H9 (cell line): ENCODE results near the gene RASGRF2. TPM values are rescaled to one million over a fixed set of nuclear protein-coding genes. Genes with fewer than 3 reads are reported as not detected.

Experiments
- DNase-seq: peaks from one replicate; pipeline ENCODE4 v3.0.0-alpha.2; 2017
- H2AFZ ChIP-seq: one replicate; pipeline ENCODE4 v1.6.1; 2013; ENCODE audit warnings: mild to moderate bottlenecking, low read length, control low read depth, moderate library complexity
- H2AK5ac ChIP-seq: 2 replicates; pipeline ENCODE4 v1.6.1; 2013; ENCODE audit warnings: low read length, control low read depth, mixed read lengths; ENCODE audit not compliant: insufficient read length
- H2BK120ac ChIP-seq: one replicate; pipeline ENCODE4 v1.6.1; 2013; ENCODE audit warnings: low read depth, mild to moderate bottlenecking, low read length, control low read depth, inconsistent platforms; ENCODE audit not compliant: poor library complexity, severe bottlenecking
- H2BK12ac ChIP-seq: 2 replicates; pipeline ENCODE4 v1.6.1; 2013; ENCODE audit warnings: low read length, control low read depth, mixed read lengths, low read depth; ENCODE audit not compliant: insufficient read length
- H2BK15ac ChIP-seq: 2 replicates; pipeline ENCODE4 v1.6.1; 2013; ENCODE audit warnings: low read depth, low read length, control low read depth
- H2BK20ac ChIP-seq: one replicate; pipeline ENCODE4 v1.6.1; 2013; ENCODE audit warnings: low read depth, mild to moderate bottlenecking, low read length, control low read depth, inconsistent platforms; ENCODE audit not compliant: poor library complexity, severe bottlenecking
- H2BK5ac ChIP-seq: 2 replicates; pipeline ENCODE4 v1.6.1; 2013; ENCODE audit warnings: low read length, control low read depth, mixed read lengths; ENCODE audit not compliant: insufficient read length
- H3K14ac ChIP-seq: 2 replicates; pipeline ENCODE4 v1.6.1; 2013; ENCODE audit warnings: low read length, control low read depth; ENCODE audit not compliant: insufficient read depth
- H3K18ac ChIP-seq: 2 replicates; pipeline ENCODE4 v1.6.1; 2013; ENCODE audit warnings: low read depth, mild to moderate bottlenecking, mixed read lengths, low read length, control low read depth; ENCODE audit not compliant: insufficient read length
- H3K23ac ChIP-seq: 2 replicates; pipeline ENCODE4 v1.6.1; 2013; ENCODE audit warnings: low read length, control low read depth, mixed read lengths, low read depth; ENCODE audit not compliant: insufficient read length
- H3K23me2 ChIP-seq: 2 replicates; pipeline ENCODE4 v1.6.1; 2013; ENCODE audit warnings: low read depth, mild to moderate bottlenecking, mixed read lengths, low read length, control low read depth; ENCODE audit not compliant: insufficient read length, poor library complexity, severe bottlenecking
- H3K27ac ChIP-seq: 2 replicates; pipeline ENCODE4 v1.5.1; 2013; ENCODE audit warnings: low read length, control low read depth, mixed read lengths, low read depth; ENCODE audit not compliant: insufficient read length
- H3K27me3 ChIP-seq: 2 replicates; pipeline ENCODE4 v1.6.1; 2013; ENCODE audit warnings: low read length, control low read depth, inconsistent platforms; ENCODE audit not compliant: insufficient read depth
- H3K4ac ChIP-seq: 2 replicates; pipeline ENCODE4 v1.6.1; 2013; ENCODE audit warnings: low read depth, mild to moderate bottlenecking, control low read depth, inconsistent platforms, low read length, moderate library complexity
- H3K4me1 ChIP-seq: 2 replicates; pipeline ENCODE4 v1.6.1; 2013; ENCODE audit warnings: low read length, control low read depth, inconsistent platforms; ENCODE audit not compliant: insufficient read depth
- H3K4me2 ChIP-seq: 2 replicates; pipeline ENCODE4 v1.6.1; 2013; ENCODE audit warnings: low read length, control low read depth, mixed read lengths; ENCODE audit not compliant: insufficient read length, insufficient read depth
- H3K56ac ChIP-seq: 2 replicates; pipeline ENCODE4 v1.6.1; 2013; ENCODE audit warnings: low read depth, mild to moderate bottlenecking, mixed read lengths, low read length, control low read depth; ENCODE audit not compliant: insufficient read length
- H3K79me1 ChIP-seq: 2 replicates; pipeline ENCODE4 v1.6.1; 2013; ENCODE audit warnings: low read depth, mild to moderate bottlenecking, moderate library complexity, low read length, control low read depth, inconsistent platforms; ENCODE audit not compliant: insufficient read depth, poor library complexity, severe bottlenecking
- H3K79me2 ChIP-seq: 2 replicates; pipeline ENCODE4 v1.6.1; 2013; ENCODE audit warnings: low read length, control low read depth, inconsistent platforms; ENCODE audit not compliant: insufficient read depth
- H3K9ac ChIP-seq: 2 replicates; pipeline ENCODE4 v1.6.1; 2013; ENCODE audit warnings: low read length, control low read depth, mixed read lengths; ENCODE audit not compliant: insufficient read length; ENCODE audit errors: extremely low read depth
- H3K9me3 ChIP-seq: one replicate; pipeline ENCODE4 v1.6.1; 2013; ENCODE audit warnings: low read depth, low read length, inconsistent platforms; ENCODE audit not compliant: control insufficient read depth
- H3T11ph ChIP-seq: one replicate; pipeline ENCODE4 v1.6.1; 2013; ENCODE audit warnings: mild to moderate bottlenecking, low read length, control low read depth, inconsistent platforms
- H4K20me1 ChIP-seq: one replicate; pipeline ENCODE4 v1.6.1; 2013; ENCODE audit not compliant: control insufficient read depth, insufficient read length, insufficient read depth
- H4K5ac ChIP-seq: 2 replicates; pipeline ENCODE4 v1.6.1; 2013; ENCODE audit warnings: low read depth, mild to moderate bottlenecking, mixed read lengths, low read length, control low read depth; ENCODE audit not compliant: insufficient read length
- H4K8ac ChIP-seq: replicated peaks from 2 replicates; pipeline ENCODE4 v1.6.1; 2013; ENCODE audit warnings: low read length, control low read depth, mixed read lengths, low read depth; ENCODE audit not compliant: insufficient read length
- H4K91ac ChIP-seq: 2 replicates; pipeline ENCODE4 v1.6.1; 2013; ENCODE audit warnings: low read depth, mild to moderate bottlenecking, moderate library complexity, mixed read lengths, low read length, control low read depth; ENCODE audit not compliant: insufficient read length
- H3K27ac Mint-ChIP-seq, 3 experiments: 2 replicates in 2 of 3; 3 replicates in 1 of 3; pipeline ENCODE4 v1.8.0; 2020 to 2021; ENCODE audit warnings: mixed read lengths in 3 of 3, mild to moderate bottlenecking in 1 of 3, moderate library complexity in 1 of 3
- H3K27me3 Mint-ChIP-seq: 2 replicates; pipeline ENCODE4 v1.8.0; 2021; ENCODE audit warnings: low read depth, mild to moderate bottlenecking, moderate library complexity, mixed read lengths
- H3K36me3 Mint-ChIP-seq, 3 experiments: 2 replicates in 2 of 3; 3 replicates in 1 of 3; pipeline ENCODE4 v1.8.0; 2020 to 2021; ENCODE audit warnings: low read depth in 3 of 3, mixed read lengths in 3 of 3; ENCODE audit not compliant: insufficient read depth in 1 of 3
- H3K4me1 Mint-ChIP-seq, 2 experiments: 2 replicates each; pipeline ENCODE4 v1.8.0; 2020; ENCODE audit warnings: mixed read lengths in 2 of 2
- H3K4me3 Mint-ChIP-seq, 2 experiments: 2 replicates in 1 of 2; 3 replicates in 1 of 2; pipeline ENCODE4 v1.8.0; 2020 to 2021; ENCODE audit warnings: mild to moderate bottlenecking in 2 of 2, mixed read lengths in 2 of 2, moderate library complexity in 1 of 2
- H3K9me3 Mint-ChIP-seq, 2 experiments: 2 replicates in 1 of 2; 3 replicates in 1 of 2; pipeline ENCODE4 v1.8.0; 2020; ENCODE audit warnings: mild to moderate bottlenecking in 2 of 2, mixed read lengths in 2 of 2, moderate library complexity in 1 of 2
- WGBS: extraction: QIAGEN DNeasy Blood & Tissue Kit; methylation state at CpG from one replicate; pipeline ENCODE4 v1.1.7; 2013; ENCODE audit warnings: missing lambda C conversion rate, low lambda C conversion rate, mixed read lengths; ENCODE audit not compliant: insufficient read length; ENCODE audit errors: extremely low coverage; 5-methylcytosine and 5-hydroxymethylcytosine counted together
- total RNA-seq: library from RNA; stranded (reverse); gene quantifications from 2 replicates; pipeline ENCODE4 v1.2.1, GENCODE V29; 2021
- TF ChIP-seq, protein P1 (sequence below): fragments of 200-600 bp; sonication (generic); conservative IDR thresholded peaks from 3 replicates; pipeline ENCODE4 v1.8.0; 2021; ENCODE audit warnings: antibody characterized with exemption, mild to moderate bottlenecking

RASGRF2 gene
- total RNA-seq, 1 experiment from 2014 or later = 13.5 TPM

DNA sequence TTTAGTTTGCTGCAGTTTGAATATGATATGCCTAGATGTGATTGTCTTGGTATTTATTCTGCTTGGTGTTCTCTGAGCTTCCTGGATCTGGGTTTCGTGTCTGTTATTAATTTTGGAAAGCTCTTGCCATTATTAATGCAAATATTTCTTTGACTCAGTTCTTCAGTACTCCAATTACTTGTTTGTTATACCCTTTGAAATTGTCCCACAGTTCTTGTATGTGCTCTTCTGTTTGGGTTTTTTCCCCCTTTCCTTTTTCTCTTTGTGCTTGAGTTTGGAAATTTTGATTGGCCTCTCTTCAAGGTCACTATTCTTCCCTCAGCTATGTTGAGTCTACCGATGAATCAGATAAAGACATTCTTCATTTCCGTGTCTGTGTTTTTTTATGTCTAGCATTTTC lies 176.4 kb downstream of the RASGRF2 start:
- peaks cover 0 to 2% (median 0%) of the 10 kb centered on the region in 3 experiments; a peak in 2 of 7 replicates for H3K36me3 Mint-ChIP-seq
- no peak overlapping the region for H3K27ac Mint-ChIP-seq
- Histone ChIP-seq H2BK15ac (no peak overlapping the region), H3K14ac (no peak overlapping the region), H3K4me2 (no peak overlapping the region), H4K5ac (no peak overlapping the region), H3K4ac (no peak overlapping the region), H3T11ph (no peak overlapping the region), H3K23me2 (no peaks in the 10 kb centered on the region), H2AFZ (no peak overlapping the region), H3K4me1 (no peaks in the 10 kb centered on the region), H2BK120ac (no peak overlapping the region), H4K20me1 (no peaks in the 10 kb centered on the region), H3K79me1 (no peaks in the 10 kb centered on the region), H2BK5ac (no peak overlapping the region), H3K56ac (no peak overlapping the region), H3K23ac (no peak overlapping the region), H4K8ac (no peak overlapping the region), H3K27me3 (no peaks in the 10 kb centered on the region), H2BK12ac (no peak overlapping the region), H3K9me3 (no peaks in the 10 kb centered on the region), H3K79me2 (no peaks in the 10 kb centered on the region), H3K9ac (no peak overlapping the region), H3K27ac (no peak overlapping the region), H3K18ac (no peak overlapping the region), H2AK5ac (no peak overlapping the region), H4K91ac (no peak overlapping the region), H2BK20ac (no peak overlapping the region)
- H3K27me3 Mint-ChIP-seq = no peaks in the 10 kb centered on the region
- WGBS = no CpG with 5 or more reads among the region's 3 CpGs
- peaks cover 0 to 4% of the 10 kb centered on the region in 2 experiments; a peak in 1 of 5 replicates for H3K9me3 Mint-ChIP-seq
- TF ChIP-seq, protein P1, sequence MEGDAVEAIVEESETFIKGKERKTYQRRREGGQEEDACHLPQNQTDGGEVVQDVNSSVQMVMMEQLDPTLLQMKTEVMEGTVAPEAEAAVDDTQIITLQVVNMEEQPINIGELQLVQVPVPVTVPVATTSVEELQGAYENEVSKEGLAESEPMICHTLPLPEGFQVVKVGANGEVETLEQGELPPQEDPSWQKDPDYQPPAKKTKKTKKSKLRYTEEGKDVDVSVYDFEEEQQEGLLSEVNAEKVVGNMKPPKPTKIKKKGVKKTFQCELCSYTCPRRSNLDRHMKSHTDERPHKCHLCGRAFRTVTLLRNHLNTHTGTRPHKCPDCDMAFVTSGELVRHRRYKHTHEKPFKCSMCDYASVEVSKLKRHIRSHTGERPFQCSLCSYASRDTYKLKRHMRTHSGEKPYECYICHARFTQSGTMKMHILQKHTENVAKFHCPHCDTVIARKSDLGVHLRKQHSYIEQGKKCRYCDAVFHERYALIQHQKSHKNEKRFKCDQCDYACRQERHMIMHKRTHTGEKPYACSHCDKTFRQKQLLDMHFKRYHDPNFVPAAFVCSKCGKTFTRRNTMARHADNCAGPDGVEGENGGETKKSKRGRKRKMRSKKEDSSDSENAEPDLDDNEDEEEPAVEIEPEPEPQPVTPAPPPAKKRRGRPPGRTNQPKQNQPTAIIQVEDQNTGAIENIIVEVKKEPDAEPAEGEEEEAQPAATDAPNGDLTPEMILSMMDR = no peak
- DNase-seq = no peak
- H3K4me3 Mint-ChIP-seq = no peak overlapping the region
- H3K4me1 Mint-ChIP-seq = peaks cover 7 to 8% of the 10 kb centered on the region in 2 experiments
